Karpas-422 (cell line): Measurements from ENCODE around the gene KCTD15. TPM values are rescaled to one million over a fixed set of nuclear protein-coding genes. Genes with fewer than 3 reads are reported as not detected.

ENCODE experiments used
- DNase-seq: peaks from one replicate; pipeline ENCODE4 v3.0.0-alpha.2; 2015
- H2AFZ ChIP-seq: fragments of 200-600 bp; sonication (generic); 2 replicates; pipeline ENCODE4 v1.6.1; 2014; ENCODE audit warnings: antibody characterized with exemption, low read length, mixed read lengths
- H3K27ac ChIP-seq: fragments of 200-600 bp; sonication (generic); 2 replicates; pipeline ENCODE4 v1.5.1; 2014; ENCODE audit warnings: mild to moderate bottlenecking, low read length, moderate library complexity
- H3K27me3 ChIP-seq: fragments of 200-600 bp; sonication (generic); 2 replicates; pipeline ENCODE4 v1.6.1; 2014; ENCODE audit warnings: low read length, mixed read lengths
- H3K36me3 ChIP-seq: fragments of 200-600 bp; sonication (generic); 2 replicates; pipeline ENCODE4 v1.6.1; 2014; ENCODE audit warnings: low read length, mixed read lengths; ENCODE audit not compliant: insufficient read depth
- H3K4me1 ChIP-seq: fragments of 200-600 bp; sonication (generic); 2 replicates; pipeline ENCODE4 v1.6.1; 2014; ENCODE audit warnings: mild to moderate bottlenecking, low read length, mixed read lengths
- H3K4me2 ChIP-seq: fragments of 200-600 bp; sonication (generic); 2 replicates; pipeline ENCODE4 v1.6.1; 2014; ENCODE audit warnings: low read length, low read depth, mild to moderate bottlenecking; ENCODE audit not compliant: poor library complexity, severe bottlenecking
- H3K4me3 ChIP-seq: fragments of 200-600 bp; sonication (generic); 2 replicates; pipeline ENCODE4 v1.5.1; 2014; ENCODE audit warnings: mild to moderate bottlenecking, antibody characterized with exemption, low read length, mixed read lengths
- H3K79me2 ChIP-seq: fragments of 200-600 bp; sonication (generic); 2 replicates; pipeline ENCODE4 v1.6.1; 2014; ENCODE audit warnings: mild to moderate bottlenecking, low read length, mixed read lengths
- H3K9ac ChIP-seq: fragments of 200-600 bp; sonication (generic); 2 replicates; pipeline ENCODE4 v1.6.0; 2014; ENCODE audit warnings: low read length
- H3K9me2 ChIP-seq: fragments of 200-600 bp; sonication (generic), shearing (Covaris generic); replicated peaks from 2 replicates; pipeline ENCODE4 v1.6.0; 2014; ENCODE audit warnings: mild to moderate bottlenecking, low read length, moderate library complexity; ENCODE audit not compliant: insufficient read depth
- H3K9me3 ChIP-seq: fragments of 300-700, 200-600 bp; sonication (generic); 2 replicates; pipeline ENCODE4 v1.6.1; 2014; ENCODE audit warnings: low read length, mixed read lengths
- H4K20me1 ChIP-seq: fragments of 200-600 bp; sonication (generic); 2 replicates; pipeline ENCODE4 v1.6.1; 2014; ENCODE audit warnings: mild to moderate bottlenecking, antibody characterized with exemption, low read length, low read depth; ENCODE audit not compliant: insufficient read depth
- total RNA-seq: library from RNA; depleted of rRNA; stranded (reverse); fragments of >200 nt; shearing (Covaris generic); gene quantifications from 2 replicates; pipeline ENCODE4 v1.2.3, GENCODE V29; 2014; ENCODE audit warnings: low replicate concordance

The KCTD15 gene
- total RNA-seq, 1 experiment from 2014 or later: not detected

DNA sequence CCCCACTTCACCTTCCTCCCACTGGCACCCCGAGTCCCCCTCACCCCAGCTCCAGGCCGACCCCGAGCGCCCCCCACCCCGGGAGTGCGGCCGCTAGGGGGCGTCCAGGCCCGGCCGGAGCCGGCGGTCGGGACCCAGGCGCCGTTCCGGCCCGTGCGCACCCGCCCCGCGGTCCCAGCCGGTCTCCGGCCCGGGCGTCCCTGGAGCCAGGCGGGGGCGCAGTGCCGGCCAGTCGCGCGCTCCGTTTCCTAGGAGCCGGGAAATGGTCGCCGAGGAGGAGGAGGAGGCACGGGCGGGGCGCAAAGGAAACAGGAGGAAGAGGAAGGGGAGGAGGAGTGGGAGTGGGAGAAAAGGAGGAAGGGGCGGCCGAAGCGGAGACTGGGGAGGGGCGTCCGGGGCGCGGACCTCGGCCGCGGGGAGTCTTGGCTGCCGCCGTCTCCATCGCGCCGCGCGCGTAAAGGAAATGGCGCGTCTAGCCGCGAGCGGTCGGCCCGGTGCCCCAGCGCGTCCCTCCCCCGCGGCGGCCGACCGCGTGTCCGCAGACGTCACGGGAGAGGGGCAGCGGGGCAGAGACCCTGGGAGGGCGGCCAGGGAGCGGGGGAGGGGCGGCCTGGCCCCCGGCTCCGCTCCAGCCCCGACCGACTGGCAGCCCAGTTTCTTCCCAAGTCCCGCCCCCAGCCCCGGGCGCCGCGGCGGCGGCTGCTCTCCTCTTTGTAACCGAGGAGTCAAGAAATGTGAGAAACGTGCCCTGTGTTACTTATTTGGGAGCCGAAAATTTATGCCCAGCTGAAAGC lies 1.1 kb upstream of the KCTD15 start:
- Histone ChIP-seq H3K27me3 (no peaks in the 10 kb centered on the region), H3K9me2 (no peaks in the 10 kb centered on the region), H3K9ac (no peak overlapping the region), H4K20me1 (no peaks in the 10 kb centered on the region), H2AFZ (no peak overlapping the region), H3K9me3 (no peaks in the 10 kb centered on the region), H3K79me2 (no peaks in the 10 kb centered on the region), H3K27ac (no peak overlapping the region), H3K4me3 (no peak overlapping the region), H3K4me2 (no peak overlapping the region), H3K36me3 (no peaks in the 10 kb centered on the region), H3K4me1 (no peaks in the 10 kb centered on the region)
- no peak for DNase-seq

DNA sequence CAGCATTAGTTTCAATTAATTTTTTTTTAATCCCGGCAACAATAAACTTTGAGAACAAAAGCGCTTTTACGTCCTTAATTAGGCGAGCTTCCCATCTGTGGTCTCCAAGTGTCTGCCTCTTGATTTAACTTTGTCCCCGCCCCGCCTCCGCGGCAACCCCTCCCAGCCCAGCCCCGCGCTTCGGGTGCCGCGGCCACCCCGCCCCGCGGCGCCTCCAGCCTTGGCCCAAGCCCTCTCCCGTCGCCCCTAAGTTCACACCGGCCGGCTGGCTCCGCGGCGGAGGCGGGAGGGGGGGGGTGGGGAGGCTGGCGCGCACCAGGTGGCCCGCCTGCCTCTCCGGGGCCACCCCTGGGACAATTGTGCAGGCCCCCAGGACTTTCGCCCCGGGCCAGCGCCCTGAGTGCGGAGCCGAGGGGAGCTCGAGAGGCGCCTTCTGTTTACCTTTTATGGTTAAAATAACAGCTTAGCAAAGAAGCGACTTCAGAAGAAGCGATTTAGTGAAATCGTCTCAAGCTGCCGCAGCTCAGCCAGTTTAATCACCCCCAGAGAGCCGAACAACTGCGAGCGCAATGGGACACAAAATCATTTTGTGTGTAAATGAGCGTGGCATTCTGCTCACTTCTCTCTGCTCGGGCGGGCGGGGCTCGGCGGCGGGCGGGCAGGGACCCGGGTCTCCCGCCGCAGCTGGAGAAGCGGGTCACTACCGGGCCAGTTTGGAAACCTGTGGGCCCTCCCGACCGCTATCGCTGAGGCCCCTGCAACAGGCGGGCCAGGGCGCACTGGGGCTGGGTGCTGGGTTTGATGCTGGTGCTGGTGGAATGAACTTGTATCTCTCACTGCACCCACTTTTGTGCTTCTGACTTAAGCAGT lies 1.4 kb downstream of the KCTD15 start:
- Histone ChIP-seq H3K9me3 (no peaks in the 10 kb centered on the region), H3K36me3 (no peaks in the 10 kb centered on the region), H3K27ac (no peak overlapping the region), H3K79me2 (no peaks in the 10 kb centered on the region), H3K27me3 (no peaks in the 10 kb centered on the region), H3K4me2 (no peak overlapping the region), H3K4me1 (no peaks in the 10 kb centered on the region), H3K9me2 (no peaks in the 10 kb centered on the region), H3K4me3 (no peak overlapping the region), H4K20me1 (no peaks in the 10 kb centered on the region), H3K9ac (no peak overlapping the region), H2AFZ (no peak overlapping the region)
- no peak for DNase-seq

DNA sequence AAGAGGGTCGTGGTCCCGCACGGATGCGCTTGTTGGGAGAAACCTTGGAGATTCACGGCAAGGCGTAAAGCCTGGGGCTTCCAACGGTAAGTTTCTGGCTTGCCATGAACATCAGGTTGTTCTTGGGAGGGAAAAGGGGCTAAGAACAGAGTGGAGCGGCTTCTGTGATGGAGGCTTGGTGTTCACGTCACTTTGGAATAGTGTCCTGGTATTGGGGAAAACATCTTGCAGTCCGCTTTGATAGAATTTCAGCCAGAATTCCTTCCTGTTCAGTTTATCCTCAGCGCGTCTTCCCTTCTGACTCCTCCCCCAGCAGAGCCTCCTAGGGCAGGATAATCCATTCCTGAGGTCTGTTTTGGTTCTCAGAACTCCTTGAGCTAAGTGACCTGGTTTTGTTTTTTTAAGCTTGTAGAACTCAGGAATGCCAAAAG lies 2.0 kb downstream of the KCTD15 start:
- Histone ChIP-seq H3K27ac (no peak overlapping the region), H3K9me3 (no peaks in the 10 kb centered on the region), H3K9ac (no peak overlapping the region), H3K4me3 (no peak overlapping the region), H3K4me1 (no peaks in the 10 kb centered on the region), H4K20me1 (no peaks in the 10 kb centered on the region), H3K36me3 (no peaks in the 10 kb centered on the region), H3K27me3 (no peaks in the 10 kb centered on the region), H3K79me2 (no peaks in the 10 kb centered on the region), H2AFZ (no peak overlapping the region), H3K4me2 (no peak overlapping the region), H3K9me2 (no peaks in the 10 kb centered on the region)
- DNase-seq: no peak

DNA sequence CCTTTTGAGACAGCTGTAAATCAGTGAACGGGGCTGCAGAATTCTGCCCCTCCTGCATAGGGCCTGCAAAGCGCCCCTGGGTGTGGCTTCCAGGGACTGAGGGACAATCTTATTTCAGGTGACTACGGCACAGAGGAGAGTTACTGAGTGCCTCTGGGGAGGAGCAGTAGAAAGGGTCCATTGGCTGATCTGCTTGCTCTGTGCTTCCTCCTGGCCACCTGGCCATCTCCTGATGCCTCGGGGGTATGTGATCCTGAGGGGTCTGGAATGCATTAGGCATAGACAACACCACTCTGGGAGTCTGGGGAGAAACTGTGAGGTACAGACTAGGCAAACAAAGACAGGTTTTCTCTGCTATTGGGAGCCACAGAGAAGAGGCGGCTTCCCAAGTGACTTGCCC lies 2.8 kb downstream of the KCTD15 start:
- Histone ChIP-seq H3K9me2 (no peaks in the 10 kb centered on the region), H3K27ac (no peak overlapping the region), H3K27me3 (no peaks in the 10 kb centered on the region), H3K4me2 (no peak overlapping the region), H3K9me3 (no peaks in the 10 kb centered on the region), H2AFZ (no peak overlapping the region), H3K79me2 (no peaks in the 10 kb centered on the region), H3K4me3 (no peak overlapping the region), H3K9ac (no peak overlapping the region), H4K20me1 (no peaks in the 10 kb centered on the region), H3K4me1 (no peaks in the 10 kb centered on the region), H3K36me3 (no peaks in the 10 kb centered on the region)
- no peak for DNase-seq

DNA sequence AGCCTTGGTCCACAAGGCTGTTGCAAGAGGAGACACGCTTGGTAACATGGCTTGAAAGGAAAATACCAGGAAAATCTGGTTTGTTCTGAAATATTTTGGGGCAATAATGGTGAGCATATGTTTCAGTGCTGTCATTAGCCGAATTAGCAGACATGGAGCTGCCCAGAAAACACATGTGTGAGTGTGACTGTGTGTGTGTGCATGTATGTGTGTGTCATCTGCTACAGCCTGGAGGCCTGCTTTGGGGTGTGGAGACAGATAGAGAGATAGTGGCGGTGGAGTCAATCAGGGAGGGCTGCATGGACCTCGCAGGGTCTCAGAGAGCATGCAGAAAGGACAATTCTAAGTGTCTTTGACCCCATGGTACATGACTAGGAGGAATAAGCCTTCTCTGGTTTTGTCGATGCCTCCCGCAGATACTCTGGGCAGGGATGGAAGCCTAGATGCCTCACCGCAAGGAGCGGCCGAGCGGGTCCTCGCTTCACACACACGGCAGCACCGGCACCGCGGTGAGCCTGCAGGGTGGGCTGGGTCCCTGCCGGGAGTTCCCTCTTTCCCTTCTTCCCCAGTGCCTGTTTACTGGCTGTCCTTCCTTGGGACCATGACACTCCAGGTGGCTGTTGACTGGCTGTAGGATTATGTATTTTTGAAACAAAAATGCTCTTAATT lies 3.5 kb downstream of the KCTD15 start:
- no peak overlapping the region for H2AFZ ChIP-seq
- no peaks in the 10 kb centered on the region for H3K9me2 ChIP-seq
- H3K79me2 ChIP-seq: no peaks in the 10 kb centered on the region
- H3K9ac ChIP-seq: no peak overlapping the region
- H3K36me3 ChIP-seq: no peaks in the 10 kb centered on the region
- DNase-seq: no peak
- no peaks in the 10 kb centered on the region for H3K9me3 ChIP-seq
- H3K4me3 ChIP-seq: no peak overlapping the region
- no peaks in the 10 kb centered on the region for H3K4me1 ChIP-seq
- no peak overlapping the region for H3K4me2 ChIP-seq
- no peaks in the 10 kb centered on the region for H3K27me3 ChIP-seq
- H4K20me1 ChIP-seq: no peaks in the 10 kb centered on the region
- H3K27ac ChIP-seq: no peak overlapping the region

DNA sequence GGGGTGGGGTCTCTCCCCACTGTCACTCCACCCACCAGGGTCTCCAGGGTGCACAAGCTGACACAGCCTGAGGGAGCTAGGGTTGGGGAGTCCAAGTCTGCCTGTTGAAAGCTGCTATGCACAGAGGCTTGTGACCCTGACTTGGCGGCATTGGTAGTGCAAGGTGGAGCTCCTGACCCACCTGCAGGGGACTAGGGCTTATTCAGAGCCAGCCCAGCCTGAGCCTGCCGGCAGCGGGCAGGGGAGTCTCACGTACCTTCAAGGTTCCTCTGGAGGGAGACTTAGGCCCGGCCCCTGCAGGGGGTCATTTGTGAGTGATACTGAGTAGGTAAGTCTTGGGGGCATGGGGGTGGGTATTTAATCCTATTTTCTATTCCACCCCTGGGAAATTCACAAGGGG lies 4.7 kb downstream of the KCTD15 start:
- no peak overlapping the region for H2AFZ ChIP-seq
- H3K4me1 ChIP-seq: no peaks in the 10 kb centered on the region
- no peaks in the 10 kb centered on the region for H3K36me3 ChIP-seq
- no peak overlapping the region for H3K4me2 ChIP-seq
- no peaks in the 10 kb centered on the region for H3K9me2 ChIP-seq
- no peaks in the 10 kb centered on the region for H3K79me2 ChIP-seq
- H3K9me3 ChIP-seq: no peaks in the 10 kb centered on the region
- H3K9ac ChIP-seq: no peak overlapping the region
- no peak overlapping the region for H3K27ac ChIP-seq
- no peak overlapping the region for H3K4me3 ChIP-seq
- DNase-seq: no peak
- H4K20me1 ChIP-seq: no peaks in the 10 kb centered on the region
- H3K27me3 ChIP-seq: no peaks in the 10 kb centered on the region

DNA sequence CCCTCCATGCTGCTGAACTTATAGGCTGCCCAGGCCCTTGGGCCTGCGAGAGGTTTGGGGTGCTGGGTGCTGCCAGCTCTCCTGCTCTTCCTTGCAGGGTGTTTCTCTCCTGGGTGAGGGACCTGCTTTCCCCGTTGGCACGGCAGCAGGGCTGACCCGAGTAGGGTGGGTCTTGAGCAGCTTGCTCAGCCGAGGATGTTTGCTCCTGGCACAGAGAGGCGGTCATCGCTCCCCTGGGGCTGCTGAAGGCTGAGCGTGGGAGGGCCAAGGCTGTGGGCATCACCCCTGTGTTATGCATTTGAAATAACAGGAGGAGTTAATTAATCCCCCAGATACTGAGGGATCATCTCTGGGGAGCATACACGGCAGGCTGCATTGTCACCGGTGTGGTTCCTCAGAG lies 5.3 kb downstream of the KCTD15 start:
- no peak overlapping the region for H3K9ac ChIP-seq
- H2AFZ ChIP-seq: no peak overlapping the region
- no peak overlapping the region for H3K4me3 ChIP-seq
- no peaks in the 10 kb centered on the region for H3K79me2 ChIP-seq
- no peaks in the 10 kb centered on the region for H3K9me3 ChIP-seq
- no peak overlapping the region for H3K27ac ChIP-seq
- H3K27me3 ChIP-seq: no peaks in the 10 kb centered on the region
- no peaks in the 10 kb centered on the region for H4K20me1 ChIP-seq
- no peak overlapping the region for H3K4me2 ChIP-seq
- H3K36me3 ChIP-seq: no peaks in the 10 kb centered on the region
- DNase-seq: no peak
- no peaks in the 10 kb centered on the region for H3K4me1 ChIP-seq
- no peaks in the 10 kb centered on the region for H3K9me2 ChIP-seq

DNA sequence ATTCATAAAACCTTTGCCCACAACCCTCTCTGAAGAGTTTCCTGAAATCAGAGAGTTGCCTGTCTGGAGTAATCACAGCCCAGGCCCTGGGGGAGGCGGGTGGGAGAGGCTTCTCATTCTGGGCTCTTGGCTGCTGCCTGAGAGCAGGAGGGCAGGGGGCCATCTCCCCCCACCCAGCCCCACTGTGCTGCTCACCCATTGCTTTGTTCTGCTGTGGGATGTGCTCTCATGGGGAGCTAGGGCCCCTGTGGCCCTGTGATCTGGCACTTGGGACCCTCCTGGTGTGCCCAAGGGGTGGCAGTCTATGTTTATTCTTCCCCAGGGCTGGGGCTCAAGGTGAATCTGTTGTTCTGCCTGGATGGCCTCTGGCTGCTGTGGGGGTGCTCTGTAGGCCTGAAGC lies 6.1 kb downstream of the KCTD15 start:
- Histone ChIP-seq H2AFZ (no peak overlapping the region), H3K9me2 (no peaks in the 10 kb centered on the region), H3K4me2 (no peak overlapping the region), H4K20me1 (no peaks in the 10 kb centered on the region), H3K4me3 (no peak overlapping the region), H3K79me2 (no peaks in the 10 kb centered on the region), H3K9me3 (no peaks in the 10 kb centered on the region), H3K4me1 (no peaks in the 10 kb centered on the region), H3K27me3 (no peaks in the 10 kb centered on the region), H3K9ac (no peak overlapping the region), H3K36me3 (no peaks in the 10 kb centered on the region), H3K27ac (no peak overlapping the region)
- DNase-seq: no peak
